Measurements from ENCODE around the gene OTUD3. TPM values are rescaled to one million over a fixed set of nuclear protein-coding genes. Genes with fewer than 3 reads are reported as not detected.

Gene OTUD3
- total RNA-seq, 2 donors from 2014 or later, result 5.3 to 16.5 TPM

DNA sequence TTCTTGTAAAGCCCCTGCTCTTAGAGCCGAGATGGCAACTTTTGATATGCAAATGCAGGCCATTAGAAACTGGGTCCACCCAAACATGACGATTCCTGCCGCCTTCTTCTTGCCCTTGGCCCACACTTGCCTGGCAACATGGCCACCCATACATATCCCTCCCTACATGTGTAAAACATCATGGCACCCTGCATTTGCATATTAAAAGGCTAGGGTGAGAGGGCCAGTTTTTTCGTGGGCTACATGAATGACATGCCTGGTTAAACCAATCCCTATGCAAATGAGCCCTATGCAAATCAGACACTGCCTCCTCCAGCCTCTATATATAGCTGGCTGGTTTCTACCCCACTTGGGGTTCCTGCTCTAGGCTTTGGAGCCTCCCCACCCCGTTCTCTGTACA is 78.4 kb downstream of the OTUD3 start:
- Histone ChIP-seq H3K4me3 (no peak overlapping the region), H3K27ac (no peak overlapping the region), H3K27me3 (replicated peaks; ENCODE audit: insufficient read depth) (no peaks in the 10 kb centered on the region), H3K36me3 (no peaks in the 10 kb centered on the region), H3K9me3 (no peaks in the 10 kb centered on the region), H3K4me1 (replicated peaks) (no peaks in the 10 kb centered on the region)
- intact Hi-C loops (cut with DNase I), result no loop called here
- DNase-seq (ENCODE audit: low spot score), result no peak
- 39% methylated on average over 5 of the region's 5 CpGs for WGBS
- TF ChIP-seq POLR2AphosphoS5 (IDR thresholded peaks at IDR 0.05), result no peak
- no peak for TF ChIP-seq POLR2A (IDR thresholded peaks at IDR 0.05)
- TF ChIP-seq, protein P1, sequence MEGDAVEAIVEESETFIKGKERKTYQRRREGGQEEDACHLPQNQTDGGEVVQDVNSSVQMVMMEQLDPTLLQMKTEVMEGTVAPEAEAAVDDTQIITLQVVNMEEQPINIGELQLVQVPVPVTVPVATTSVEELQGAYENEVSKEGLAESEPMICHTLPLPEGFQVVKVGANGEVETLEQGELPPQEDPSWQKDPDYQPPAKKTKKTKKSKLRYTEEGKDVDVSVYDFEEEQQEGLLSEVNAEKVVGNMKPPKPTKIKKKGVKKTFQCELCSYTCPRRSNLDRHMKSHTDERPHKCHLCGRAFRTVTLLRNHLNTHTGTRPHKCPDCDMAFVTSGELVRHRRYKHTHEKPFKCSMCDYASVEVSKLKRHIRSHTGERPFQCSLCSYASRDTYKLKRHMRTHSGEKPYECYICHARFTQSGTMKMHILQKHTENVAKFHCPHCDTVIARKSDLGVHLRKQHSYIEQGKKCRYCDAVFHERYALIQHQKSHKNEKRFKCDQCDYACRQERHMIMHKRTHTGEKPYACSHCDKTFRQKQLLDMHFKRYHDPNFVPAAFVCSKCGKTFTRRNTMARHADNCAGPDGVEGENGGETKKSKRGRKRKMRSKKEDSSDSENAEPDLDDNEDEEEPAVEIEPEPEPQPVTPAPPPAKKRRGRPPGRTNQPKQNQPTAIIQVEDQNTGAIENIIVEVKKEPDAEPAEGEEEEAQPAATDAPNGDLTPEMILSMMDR (IDR thresholded peaks at IDR 0.05), result no peak

Other genes starting within 250 kb of the OTUD3 start
- gene NBL1, start 238.1 kb upstream of the OTUD3 start, total RNA-seq, result 100 to 1,000 TPM; 268 to 514 TPM
- not detected for gene HTR6, start 217.5 kb upstream of the OTUD3 start, total RNA-seq
- 10 to 100 TPM; 60.5 to 89.9 TPM for gene TMCO4, start 82.5 kb upstream of the OTUD3 start, total RNA-seq
- not detected for gene RNF186, start 67.1 kb upstream of the OTUD3 start, total RNA-seq
- not detected for gene PLA2G2E, start 41.2 kb downstream of the OTUD3 start, total RNA-seq
- 100 to 1,000 TPM; 106 to 146 TPM for gene PLA2G2A, start 97.2 kb downstream of the OTUD3 start, total RNA-seq
- gene PLA2G5, start 187.8 kb downstream of the OTUD3 start, total RNA-seq, result 10 to 100 TPM in 1 of 2 donors, 1 to 10 TPM in 1; 8.7 to 23.2 TPM
- not detected for gene PLA2G2D, start 237.1 kb downstream of the OTUD3 start, total RNA-seq